GM21390 (cell line): ENCODE results near the gene CRYBG1.

Source experiments
- ATAC-seq: cut with Tn5 transposase; IDR thresholded peaks from one replicate; pipeline ENCODE4 v1.9.1; 2021; ENCODE audit not compliant: unreplicated experiment

Gene CRYBG1

DNA sequence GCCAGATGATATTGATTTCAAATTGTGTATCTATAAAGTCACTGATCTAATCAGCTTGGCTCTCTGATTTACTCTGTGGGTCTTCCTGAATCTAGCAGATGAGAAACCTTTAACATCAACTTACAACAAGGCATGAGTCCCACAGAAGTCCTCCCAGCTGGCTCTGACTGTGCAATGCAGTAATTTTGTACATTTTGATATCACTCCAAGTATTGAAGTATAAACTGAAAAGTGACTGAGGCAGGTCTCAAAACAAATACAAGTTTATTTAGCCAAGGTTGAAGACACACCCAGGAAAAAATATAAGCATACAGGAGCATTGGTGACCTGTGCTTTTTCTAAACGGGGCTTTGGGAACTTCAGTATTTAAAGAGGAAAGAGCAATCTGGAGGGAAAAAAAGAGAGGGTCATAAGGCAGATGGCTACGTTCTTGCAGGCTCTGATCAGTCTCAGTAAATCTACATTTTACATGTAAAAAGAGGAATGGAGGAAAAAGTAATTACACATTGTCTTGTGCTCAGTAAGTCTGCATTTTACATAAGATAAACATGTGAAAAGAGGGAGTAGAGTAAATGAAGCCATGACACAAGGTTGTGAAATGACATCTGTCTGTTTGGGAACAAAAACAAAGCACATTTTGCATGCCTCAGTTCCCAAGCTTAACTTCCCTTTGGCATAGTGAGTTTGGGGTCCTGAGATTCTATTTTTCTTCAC, 59.5 kb downstream of the CRYBG1 start:
- no peak for ATAC-seq

DNA sequence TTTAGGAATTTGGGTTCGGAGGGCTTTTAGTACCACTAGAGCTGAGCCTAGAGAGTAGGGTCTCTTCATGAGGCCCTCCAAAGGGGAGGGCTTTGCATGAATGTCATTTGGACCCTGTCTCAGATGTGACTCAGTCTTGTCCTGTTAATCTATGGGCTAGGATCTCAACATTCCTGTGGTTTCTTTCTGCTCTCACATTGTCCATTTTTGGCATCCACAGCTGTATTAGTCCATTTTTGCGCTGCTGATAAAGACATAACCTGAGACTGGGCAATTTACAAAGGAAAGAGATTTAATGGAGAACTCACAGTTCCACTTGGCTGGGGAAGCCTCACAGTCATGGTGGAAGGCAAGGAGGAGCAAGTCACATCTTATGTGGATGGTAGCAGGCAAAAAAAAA, 61.0 kb downstream of the CRYBG1 start:
- ATAC-seq, result no peak

DNA sequence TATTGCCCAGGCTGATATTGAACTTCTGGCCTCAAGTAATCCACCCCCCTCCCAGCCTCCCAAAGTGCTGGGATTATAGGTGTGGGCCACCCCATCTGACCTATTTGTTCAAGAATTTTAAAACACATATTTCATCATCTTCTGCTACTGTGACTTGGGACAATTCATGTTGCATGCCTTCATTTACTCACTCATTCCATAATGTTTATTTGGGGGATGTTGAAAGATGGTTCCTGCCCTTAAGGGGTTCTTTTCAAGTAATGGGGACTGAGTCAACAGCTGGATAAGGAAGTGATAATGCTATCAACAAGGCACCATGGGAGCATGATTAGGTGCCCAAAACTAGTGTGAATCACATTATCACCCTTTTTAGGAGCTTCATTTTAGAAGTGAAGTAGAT, 62.0 kb downstream of the CRYBG1 start:
- no peak for ATAC-seq

DNA sequence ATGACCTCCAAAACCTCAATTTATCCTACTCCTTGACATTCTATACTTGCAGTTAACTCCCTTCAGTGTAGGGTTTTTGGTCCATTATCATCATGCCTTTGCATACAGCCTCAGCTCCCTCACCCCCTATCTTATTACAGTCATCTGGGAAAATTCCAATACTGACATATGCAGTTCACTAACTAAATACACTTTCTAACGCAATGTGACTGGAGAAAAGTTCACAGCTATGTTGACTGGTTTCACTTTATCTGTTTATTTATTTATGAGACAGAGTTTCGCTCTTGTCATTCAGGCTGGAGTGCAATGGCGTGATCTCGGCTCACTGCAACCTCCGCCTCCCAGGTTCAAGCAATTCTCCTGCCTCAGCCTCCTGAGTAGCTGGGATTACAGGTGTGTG, 64.9 kb downstream of the CRYBG1 start:
- no peak for ATAC-seq

DNA sequence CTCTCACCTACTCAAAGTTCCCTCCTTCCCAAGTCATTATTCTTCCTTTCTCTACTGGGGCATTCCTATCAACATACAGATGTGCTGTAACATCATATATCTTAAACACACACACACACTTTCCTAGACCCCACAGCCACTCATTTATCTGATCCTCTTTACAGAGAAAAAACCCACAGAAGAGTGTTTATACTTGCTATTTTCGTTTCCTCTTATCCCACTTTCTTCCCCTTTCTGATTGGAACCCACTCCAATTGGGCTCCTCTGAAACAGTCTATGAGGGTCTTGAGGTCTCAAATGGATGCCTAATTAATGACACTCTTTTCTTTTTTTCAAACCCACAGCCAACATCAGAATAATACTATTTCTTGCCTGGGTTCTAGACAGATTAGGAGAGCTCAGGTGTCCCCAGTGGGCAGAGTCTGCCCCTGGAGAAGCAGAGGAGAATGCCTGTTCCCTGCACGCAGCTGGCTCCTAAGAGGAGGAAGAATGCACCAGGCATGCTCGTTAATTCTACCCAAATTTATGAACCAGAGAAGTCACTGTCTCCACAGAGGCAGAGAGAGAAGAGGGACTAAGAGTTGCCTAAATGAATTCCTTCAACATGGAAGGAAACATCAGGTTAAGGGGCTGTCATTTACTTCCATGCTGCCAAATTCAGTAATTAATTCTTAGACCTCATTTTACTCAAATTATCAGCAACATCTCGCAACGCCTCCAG, 65.9 kb downstream of the CRYBG1 start:
- ATAC-seq, result no peak

DNA sequence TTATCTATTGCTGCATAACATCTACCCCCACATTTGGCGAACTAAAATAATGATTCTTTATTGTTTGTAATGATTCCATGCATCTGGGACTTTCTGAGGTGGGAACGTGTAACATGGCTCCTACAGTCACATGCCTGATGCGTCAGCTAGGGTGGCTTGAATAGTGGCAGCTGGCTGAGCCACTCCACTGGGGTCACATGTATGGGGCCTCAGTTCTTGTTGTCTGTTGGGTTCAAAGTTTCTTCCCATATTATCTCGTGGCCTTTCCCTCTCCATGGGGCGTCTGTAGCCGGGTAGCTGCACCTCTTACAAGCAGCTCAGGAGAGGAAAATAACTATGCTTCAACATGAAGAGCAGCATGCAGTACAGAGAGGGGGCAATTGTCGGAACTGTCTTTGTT, 69.9 kb downstream of the CRYBG1 start:
- ATAC-seq, result no peak

DNA sequence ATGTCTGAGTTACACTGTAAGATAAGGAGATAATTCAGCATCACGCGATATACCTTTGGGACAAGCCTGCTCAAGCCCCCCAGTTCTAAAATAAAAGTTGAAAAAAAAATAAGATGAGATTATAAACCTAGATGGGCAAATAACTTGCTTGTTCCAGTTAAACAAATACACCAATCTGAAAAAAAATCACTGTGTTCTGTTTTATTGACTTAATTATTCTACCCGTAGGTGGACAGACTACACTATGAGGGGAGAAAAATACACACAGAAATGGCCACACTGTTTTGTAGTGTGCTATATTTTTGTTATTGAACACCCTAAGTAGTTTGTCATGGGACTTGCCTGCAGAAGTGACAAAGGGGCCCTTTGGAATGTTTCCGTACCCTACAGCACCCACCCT, 70.9 kb downstream of the CRYBG1 start:
- ATAC-seq, result no peak

DNA sequence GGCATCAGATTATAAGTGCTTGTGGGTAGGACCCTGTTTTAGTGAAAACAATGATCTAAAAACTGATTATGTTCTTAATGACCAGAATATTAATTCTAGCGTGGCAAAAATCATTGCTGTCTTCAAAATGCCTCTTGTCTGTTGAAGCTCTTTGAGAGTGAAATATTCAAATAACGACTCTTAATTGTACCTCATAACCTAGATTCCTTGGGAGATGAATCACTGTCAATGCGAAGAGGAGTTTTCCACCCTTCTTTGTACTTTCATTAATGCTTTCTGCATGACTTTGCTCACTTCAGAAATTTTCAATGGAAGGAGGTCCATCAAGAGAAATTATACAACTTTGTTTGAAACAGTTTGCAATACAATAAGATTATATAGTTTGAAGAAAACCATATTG, 71.5 kb downstream of the CRYBG1 start:
- ATAC-seq, result no peak

DNA sequence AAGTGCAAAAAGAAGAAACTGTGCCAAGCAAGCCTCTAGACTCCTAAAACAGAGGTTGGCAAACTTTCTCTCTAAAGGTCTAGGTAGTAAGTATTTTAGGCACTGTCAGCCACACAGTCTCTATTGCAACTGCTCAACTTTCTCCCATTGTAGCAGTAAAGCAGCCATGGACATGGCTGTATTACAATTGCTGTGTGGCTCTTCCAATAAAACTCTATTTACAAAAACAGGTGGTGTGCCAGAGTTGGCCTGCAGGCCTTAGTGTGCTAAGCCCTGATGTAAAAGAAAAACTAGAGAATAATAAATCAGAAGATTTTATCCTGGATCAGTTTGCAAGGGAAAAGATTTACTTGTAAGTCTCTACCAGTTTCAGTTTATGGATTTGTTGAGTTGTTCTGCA, 74.0 kb downstream of the CRYBG1 start:
- ATAC-seq, result no peak

DNA sequence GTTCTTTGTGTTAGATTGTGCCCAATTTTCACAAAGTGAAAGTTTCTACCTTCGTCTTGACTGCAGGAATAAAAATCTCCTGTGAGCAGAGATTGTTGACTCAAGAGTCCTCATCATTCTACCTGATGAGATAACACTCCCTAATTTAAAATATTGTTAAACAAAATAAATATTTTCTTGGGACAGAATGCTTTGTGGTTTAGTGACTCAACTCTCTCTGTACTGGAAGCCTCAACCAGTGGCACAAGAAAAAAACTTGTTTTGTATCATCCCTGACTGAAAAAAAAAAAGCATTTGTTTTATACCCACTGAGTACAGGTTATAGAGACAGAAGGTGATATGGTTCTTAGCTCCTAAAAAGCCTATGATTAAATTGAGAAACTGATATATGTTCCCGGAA, 78.9 kb downstream of the CRYBG1 start:
- no peak for ATAC-seq

DNA sequence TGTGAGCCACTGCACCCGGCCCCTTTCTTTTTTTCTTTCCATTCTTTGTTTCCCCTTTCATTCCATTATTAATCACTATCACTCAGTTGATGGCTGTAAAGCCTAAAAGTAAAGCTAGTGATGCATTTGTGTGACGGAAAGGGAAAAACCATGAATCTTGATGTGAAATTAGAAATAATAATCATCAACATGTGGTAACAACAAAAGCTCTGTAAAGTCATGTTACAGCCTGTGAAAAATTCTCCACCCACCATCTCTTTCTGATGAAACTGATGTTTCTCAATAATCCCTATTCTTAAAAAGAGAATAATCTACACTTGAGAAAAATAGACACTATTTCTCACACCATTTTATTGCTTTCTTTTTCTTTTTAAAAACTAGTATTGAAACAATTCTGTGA, 80.0 kb downstream of the CRYBG1 start:
- ATAC-seq, result no peak

DNA sequence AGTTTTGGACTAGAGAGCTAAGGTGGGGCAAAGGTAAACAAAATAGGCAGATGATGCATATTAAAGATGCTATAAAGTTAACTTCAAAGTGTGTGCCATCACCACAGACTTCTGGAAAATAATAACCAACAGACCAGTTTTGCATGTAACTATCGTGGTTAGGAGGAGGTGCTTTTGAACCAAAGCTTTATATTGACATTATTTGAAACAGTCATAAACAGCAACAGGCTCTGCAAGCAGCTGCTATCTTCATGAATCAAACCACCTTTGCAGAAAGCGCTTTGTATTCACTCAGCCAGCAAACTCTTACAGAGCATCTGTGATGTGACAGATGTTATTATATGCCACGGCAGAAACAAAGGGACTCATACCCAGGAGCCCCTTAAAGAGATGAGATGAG, 81.9 kb downstream of the CRYBG1 start:
- no peak for ATAC-seq

DNA sequence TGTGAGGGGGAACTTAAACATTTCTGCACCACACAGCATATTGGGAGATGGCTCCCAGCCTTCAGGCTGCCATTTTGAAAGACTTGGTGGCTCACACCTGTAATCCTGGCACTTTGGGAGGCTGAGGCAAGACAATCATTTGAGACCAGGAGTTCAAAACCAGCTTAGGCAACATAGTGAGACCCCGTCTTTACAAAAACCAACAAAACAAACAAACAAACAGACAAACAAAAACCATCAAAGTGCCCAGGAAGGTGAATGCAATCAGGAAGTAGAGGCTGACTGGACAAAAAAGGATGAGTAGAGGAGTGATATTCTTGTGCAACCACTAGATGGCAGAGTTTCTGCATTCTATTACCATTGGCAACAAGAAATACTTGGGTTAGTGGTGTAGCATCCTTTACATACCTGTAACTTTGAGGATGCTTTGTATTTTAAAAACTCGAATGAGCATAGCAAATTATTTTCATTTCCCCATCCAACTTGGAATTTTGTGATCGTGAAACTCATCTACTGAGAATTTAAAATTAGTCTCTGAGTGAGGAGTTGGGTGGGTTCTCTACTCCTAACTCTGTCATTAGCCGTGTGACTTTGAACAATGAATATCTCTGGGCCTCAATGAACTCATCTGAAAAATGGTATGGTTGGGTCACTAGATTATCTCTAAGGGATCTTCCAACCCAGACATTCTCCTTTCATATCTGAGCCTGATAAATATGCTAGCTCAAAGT, 84.4 kb downstream of the CRYBG1 start:
- ATAC-seq, result peak; percentile 69

DNA sequence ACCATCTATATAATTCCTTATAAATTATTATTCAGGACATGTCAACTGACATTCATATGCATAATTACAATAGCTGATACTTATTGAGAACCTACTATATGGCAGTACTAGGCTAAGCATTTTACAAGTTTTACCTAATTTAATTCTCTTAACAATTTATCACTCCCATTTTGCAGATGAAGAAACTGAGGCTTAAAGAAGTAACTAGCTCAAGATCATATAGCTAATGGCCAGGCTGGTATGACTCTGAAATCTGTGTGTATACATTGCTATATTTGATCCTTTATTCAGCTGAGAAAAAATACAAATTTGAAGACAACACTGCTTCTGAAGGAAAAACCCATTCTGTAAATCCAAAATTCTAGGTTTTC, 85.0 kb downstream of the CRYBG1 start:
- no peak for ATAC-seq

DNA sequence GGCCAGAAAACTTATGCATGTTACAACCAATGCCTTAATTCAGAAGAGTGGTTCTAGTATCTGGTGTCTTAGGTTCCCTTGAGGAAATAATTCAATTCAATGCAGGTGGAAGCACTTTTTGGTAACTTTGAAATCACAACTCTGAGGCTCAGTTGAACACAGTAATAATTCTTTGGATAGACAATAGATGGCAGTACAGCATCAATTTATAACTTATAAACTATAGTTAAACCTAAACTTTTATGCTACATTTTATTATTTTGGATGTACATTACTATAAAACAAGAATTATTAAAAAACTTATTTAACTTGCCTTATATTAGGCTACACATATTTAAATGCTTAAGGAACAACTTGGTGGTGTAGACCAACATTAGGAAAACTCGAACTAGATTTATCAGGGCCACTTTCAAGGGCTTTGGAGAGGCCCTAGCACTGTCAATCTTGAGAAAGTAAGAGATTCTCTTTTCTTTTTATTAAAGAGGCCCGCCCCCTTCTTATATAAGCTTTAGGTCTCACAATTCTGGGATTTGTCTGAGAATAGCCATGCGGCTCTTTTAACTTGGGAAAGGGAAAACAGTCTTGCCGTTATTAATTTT, 85.9 kb downstream of the CRYBG1 start:
- ATAC-seq, result no peak

DNA sequence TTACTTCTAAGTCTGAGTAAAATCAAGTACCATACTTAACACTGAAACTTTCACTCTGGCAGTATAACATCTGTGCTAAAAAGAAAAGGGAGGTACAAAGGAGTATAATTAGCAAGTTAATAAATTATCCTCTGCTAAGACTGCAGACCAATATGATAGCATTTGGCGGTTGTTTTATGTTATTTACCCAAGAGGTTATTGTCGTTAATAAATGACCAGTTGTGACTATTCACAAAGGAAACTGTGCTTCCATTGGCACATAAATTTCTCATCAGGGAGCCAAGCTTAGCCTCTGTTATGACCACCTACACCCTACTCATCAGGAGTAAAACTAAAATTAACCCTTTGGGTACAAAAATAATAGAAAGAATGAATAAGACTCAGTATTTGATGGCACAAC, 86.5 kb downstream of the CRYBG1 start:
- no peak for ATAC-seq

DNA sequence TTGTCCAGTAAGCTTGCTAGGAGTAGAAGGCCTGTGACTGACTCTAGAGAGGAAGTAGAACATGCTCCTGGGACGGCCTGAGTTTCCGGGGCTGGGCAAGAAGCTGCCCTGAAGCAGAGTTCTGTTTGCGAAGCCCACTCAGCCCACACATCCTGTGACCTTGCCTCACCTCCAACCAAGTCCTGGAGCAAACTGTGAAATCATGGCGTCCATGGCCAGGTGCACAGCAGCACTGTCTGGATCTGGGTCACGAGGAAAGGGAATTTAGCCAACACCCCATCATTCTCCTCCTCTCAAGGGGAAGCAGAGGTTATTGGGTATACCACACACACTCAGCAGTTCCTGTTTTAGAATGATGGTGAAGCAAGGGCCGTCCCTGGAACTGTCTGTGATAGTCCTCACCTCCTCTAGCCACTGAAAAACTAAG, 87.5 kb downstream of the CRYBG1 start:
- peak; percentile 63 for ATAC-seq

DNA sequence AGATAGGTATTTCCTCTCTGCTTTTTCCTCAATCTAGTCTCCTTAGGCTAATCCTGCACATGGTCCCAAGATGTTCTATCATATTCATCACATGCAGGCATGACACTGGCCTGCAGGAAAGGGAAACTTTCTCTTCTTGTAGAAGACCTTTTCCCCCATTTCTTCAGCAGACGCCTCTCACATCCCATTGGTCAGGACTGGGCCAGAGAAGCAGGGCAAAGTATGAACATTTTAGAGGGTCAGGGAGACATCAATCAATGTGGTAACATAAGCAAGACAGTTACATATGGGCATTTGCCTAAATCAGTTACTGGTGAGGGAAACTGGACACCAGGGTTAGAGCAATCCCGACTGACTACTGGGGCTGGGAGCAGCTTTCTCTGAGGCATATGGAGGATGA, 90.1 kb downstream of the CRYBG1 start:
- ATAC-seq, result no peak

DNA sequence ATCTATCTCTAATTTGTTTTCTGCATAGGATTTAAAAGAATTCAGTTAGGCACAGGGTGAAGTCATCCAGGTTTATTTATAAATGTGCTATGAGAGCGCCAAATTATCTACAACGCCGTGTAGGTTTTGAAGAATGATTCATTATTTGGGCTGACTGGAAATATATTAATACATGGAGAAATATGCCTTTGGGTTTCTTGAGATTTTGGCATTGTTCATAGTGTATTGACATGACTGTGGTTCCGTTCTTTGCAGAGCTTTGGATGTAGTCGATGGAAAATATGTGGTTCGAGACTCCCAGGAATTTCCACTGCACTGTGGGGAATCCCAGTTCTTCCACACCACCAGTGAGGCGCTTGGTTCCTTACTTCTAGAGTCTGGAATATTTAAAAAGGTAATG, 90.9 kb downstream of the CRYBG1 start:
- ATAC-seq, result no peak

DNA sequence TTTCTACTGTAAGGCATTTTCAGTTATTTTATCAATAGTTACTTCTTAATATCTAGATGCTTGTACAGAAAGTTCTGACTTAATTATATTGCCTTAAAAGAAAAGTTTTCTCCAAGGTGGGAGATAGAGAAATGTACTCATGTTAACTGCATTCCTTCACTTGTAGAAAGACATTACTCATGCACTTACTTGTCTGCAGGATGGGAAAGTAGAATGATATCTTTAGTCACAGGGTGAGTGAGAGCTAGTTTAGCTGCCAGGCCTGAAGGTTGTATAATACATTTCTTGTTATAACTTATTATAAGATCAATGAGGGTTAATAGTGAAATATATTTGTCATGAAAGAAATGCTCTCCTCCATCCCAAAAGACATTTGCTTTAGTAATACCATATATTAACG, 92.1 kb downstream of the CRYBG1 start:
- ATAC-seq, result no peak

DNA sequence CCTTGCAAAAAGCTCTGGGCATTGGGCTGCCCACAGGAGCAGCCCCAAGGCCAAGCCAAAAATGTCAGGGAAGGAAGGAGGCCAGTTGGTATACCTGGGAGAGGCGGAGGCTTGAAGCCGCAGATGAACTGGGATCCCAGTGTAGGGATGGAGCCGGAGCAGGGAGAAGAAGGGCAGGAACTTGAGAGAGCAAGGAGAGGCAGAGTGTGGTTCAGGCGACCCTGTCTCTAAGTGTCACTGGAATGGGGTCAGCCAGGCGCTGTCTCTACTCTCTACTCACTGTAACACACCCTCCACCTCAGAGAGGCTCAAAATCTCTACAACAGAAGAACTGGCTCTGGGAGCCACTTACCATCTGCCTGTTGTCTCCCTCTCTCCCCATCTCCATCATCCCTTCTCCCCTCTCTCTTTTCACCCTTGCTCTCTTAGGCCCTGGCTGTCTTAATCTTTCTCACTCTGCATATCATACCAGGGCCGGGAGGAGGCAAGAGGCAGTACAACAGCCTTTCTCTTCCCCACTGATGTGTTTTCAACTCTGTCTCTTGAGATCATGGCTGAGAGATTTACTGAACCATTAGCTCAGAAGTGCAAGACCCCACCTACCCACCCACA, 93.3 kb downstream of the CRYBG1 start:
- no peak for ATAC-seq
